Measurements from ENCODE around the gene MDGA2.

The MDGA2 gene

GRCh38 chr14:47485421-47485820 lies 190.0 kb downstream of the MDGA2 start:
- no peak for DNase-seq (ENCODE audit: low spot score)

DNA sequence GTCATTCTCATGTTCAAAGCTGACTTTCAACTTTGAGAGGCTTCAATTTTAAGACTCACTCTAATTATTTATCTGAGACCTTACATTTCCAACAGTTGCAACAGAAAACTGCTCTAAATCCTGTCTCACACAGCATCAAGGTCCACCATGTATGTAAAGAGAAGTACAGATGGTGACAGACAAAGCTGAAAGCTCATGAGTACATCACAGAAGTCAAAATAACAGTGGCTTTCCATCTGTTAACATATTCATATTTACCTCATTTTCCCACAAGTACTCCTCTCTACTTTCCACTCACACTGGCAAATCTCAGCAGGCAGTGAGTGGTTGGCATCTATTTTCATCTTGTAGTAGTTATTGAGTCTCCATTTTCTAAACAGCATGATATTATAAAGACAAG lies 192.0 kb downstream of the MDGA2 start:
- no peak for DNase-seq (ENCODE audit: low spot score)

- no peak for DNase-seq (ENCODE audit: low spot score)
These were observed 204.3 kb downstream of the MDGA2 start for GRCh38 chr14:47471075-47471474.

- DNase-seq (ENCODE audit: low spot score), result no peak
These were observed 208.5 kb downstream of the MDGA2 start for GRCh38 chr14:47466916-47467315.

DNA sequence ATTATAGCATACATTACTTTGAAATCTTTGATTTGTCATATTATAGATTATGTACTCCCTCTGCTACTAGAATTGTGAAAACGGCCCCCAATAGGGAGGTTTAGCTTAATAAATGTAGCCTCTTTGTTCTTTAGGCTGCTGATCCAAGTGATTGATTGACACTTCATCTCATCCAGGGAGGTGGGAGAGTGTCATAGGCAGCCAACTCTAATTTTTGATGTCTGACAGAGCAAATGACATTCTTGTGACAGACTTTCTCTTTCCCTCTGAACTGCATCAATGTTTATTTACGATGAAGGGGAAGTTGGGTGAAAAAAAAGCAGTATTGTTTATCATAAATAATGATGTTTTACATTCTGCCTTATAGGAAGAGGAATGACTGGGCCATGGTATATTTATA lies 221.4 kb downstream of the MDGA2 start:
- DNase-seq (ENCODE audit: low spot score), result no peak

- DNase-seq (ENCODE audit: low spot score), result no peak
These were observed 228.3 kb downstream of the MDGA2 start for GRCh38 chr14:47447076-47447475.

GRCh38 chr14:47442211-47442610 lies 233.2 kb downstream of the MDGA2 start:
- DNase-seq (ENCODE audit: low spot score), result peak; percentile 58

DNA sequence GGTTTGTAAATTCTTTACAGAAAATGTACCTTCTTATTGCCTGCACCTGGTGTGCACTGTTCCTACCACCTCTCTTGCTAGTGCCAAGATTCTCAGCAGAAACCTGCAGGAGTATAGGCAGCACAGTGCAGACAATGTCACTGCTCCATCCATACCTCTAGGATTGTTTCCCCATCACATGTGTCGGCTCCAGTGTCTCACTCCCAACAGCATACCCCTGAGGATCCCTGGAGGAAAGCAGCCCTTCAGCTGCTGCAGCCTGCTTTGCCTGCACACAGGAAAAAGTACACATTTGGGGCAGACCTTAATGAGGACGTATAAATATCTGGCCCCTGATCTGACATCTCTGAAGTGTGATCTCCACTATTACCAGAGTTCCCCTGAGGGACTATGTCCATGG lies 235.5 kb downstream of the MDGA2 start:
- DNase-seq (ENCODE audit: low spot score), result no peak

GRCh38 chr14:47438650-47439140 lies 236.7 kb downstream of the MDGA2 start:
- peak; percentile 16 for DNase-seq (ENCODE audit: low spot score)

DNA sequence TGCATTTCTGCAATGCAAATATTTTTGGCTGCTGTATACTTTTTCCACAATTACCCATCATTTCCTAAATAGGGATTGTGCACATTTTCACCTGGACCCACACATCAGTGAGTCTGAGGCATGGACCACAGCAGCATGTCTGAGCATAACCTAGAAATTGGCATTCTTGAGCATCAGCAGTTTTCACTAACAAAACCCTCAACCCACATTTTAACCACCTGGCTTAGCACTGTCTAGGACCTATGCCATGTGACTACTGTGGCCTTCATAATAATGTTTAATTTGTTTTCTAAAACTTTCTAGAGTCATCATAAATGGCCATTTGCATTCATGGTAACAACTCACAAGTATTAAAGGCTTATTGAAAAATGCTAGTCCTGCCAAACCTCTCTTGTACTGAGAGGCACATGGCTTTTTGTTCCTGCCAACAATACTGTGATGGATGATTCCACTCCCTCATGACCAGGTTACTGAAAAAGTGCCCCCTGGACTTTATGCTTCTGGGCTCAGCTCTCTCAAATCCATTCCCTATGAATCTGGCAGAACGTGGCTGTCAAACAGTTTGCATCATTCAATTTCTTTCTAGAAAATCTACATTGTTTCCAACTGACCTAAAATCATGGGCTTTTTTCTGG lies 240.0 kb downstream of the MDGA2 start:
- DNase-seq (ENCODE audit: low spot score), result no peak

GRCh38 chr14:47427629-47428028 lies 247.8 kb downstream of the MDGA2 start:
- DNase-seq (ENCODE audit: low spot score), result no peak

DNA sequence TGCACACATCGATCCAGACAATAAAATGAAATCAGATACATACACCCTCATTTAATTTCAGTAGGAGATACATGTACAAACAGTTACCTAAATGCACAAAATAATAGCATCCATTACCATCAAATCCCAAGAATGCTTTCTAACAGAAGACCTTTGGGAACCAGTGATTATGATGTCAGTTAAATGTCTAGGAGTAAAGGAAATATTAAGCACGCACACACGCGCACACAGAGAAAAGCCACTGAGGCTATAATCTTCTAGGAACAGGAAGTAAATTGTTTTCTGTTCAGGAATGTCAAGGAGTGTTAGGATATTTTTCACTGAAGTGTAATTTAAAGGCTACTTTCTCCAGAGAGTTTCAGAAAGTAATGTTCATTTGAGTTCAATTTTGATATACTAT lies 250.1 kb downstream of the MDGA2 start:
- no peak for DNase-seq (ENCODE audit: low spot score)

DNA sequence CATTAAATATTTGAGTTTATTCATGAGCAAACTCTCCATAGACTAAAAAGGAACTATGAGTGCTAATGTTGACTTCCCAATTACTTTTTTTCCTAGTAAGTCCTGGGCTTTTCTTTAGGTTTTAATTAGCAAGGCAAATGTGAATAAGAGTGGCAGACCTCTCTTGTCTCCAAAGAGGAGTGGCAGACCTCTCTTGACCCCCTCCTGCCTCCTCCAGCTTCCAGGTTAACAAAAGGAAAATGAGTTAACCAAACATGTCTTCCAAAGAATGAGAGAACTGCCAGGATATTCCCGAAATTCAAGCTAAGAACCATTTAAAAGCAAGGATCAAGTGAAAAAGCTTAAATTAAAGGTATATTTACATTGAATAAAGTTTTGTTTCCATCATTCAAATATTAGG lies 253.2 kb downstream of the MDGA2 start:
- no peak for DNase-seq (ENCODE audit: low spot score)

DNA sequence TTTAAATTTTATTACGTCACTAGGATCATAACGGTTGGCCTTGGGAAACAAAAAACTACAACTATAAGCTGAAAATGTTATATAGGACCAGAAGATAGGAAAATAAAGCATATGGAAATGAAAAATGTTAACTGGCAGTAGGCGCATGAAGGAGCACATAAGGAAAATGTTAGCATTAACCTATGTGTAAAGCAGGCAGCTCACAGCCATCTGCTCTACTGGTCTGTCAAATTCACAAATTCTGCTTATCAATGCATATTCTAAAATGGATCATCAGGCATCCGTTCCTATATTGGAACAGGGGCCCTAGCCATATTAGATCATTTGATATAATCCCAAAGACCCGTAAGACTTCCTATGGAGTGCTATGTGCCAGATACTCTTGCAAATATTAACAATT lies 263.9 kb downstream of the MDGA2 start:
- DNase-seq (ENCODE audit: low spot score), result no peak

GRCh38 chr14:47392326-47392725 lies 283.1 kb downstream of the MDGA2 start:
- no peak for DNase-seq (ENCODE audit: low spot score)

- DNase-seq (ENCODE audit: low spot score), result no peak
These were observed 284.4 kb downstream of the MDGA2 start for GRCh38 chr14:47390831-47391504.

DNA sequence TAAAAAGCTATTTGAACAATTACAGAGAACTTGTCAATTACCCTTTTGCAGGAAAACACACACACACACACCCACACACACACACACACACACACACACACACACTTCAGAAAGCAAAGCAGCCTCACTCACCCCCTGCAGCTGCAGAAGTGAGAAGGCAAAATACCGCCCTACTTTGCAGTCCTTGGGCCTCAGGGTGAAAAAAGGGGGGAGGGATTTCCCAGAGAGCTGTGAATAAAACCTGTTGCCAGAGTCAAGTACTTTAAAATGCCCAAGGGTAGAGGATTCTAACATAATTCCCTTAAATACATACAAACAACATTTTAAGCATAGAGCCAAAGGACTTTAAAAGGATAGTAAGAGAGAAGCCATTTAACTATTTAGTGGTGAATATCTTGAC lies 285.9 kb downstream of the MDGA2 start:
- DNase-seq (ENCODE audit: low spot score), result no peak

- DNase-seq (ENCODE audit: low spot score), result no peak
These were observed 309.4 kb downstream of the MDGA2 start for GRCh38 chr14:47366006-47366405.

DNA sequence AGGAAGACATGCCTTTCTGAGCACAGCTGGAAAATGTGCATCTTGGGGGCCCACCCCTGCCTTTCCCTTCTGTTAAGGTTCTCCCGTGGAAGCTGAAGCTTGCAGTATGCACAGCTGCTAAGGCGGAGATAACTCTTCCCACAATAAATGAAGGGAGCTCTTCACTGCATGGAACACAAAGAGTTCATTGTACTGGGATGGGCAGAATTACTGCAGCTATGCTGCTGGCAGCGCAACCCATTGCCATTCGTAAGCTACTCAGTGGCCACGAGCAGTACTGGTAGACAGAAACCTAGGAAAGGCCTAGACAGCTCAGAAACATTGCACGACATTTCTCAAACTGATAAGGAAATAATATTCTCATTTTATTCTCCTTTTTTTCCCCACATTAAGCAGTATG lies 310.2 kb downstream of the MDGA2 start:
- DNase-seq (ENCODE audit: low spot score), result no peak

- DNase-seq (ENCODE audit: low spot score), result no peak
These were observed 322.2 kb downstream of the MDGA2 start for GRCh38 chr14:47353186-47353585.

DNA sequence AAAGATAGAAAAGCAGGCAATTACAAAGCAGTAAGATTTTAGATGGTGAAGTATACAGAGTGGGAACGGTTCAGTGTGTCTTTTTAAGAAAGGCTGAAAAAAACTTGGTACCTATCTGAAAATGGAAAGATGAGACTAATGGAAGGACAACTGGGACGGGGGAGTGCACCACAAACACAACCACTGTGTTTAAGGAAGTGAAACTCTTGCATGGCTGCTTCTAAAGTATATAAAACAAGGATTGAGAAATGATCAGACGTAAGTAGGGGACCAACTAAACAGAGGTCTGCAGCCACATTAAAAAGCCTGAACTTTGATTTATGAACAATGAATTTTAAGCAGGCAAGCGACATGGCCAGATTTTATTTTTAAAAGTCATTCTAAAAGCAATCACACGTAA lies 328.6 kb downstream of the MDGA2 start:
- no peak for DNase-seq (ENCODE audit: low spot score)

- no peak for DNase-seq (ENCODE audit: low spot score)
These were observed 330.4 kb downstream of the MDGA2 start for GRCh38 chr14:47345016-47345415.

DNA sequence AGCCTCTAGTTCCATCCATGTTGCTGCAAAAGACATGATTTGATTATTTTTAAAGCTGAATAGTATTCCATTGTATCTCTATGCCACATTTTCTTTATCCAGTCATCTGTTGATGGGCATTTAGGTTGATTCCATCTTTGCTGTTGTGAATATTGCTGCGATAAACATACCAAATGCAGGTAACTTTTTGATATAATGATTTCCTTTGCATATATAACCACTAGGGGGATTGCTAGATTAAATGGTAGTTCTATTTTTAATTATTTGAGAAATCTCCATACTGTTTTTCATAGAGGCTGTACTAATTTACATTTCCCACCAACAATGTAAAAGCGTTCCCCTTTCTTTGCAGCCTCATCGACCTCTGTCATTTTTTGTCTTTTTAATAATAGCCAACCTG lies 342.5 kb downstream of the MDGA2 start:
- no peak for DNase-seq (ENCODE audit: low spot score)

GRCh38 chr14:47332106-47332505 lies 343.3 kb downstream of the MDGA2 start:
- no peak for DNase-seq (ENCODE audit: low spot score)
